Activated T-cell treated with anti-CD3 and anti-CD28 coated beads for 1 hour (primary cell): Measurements from ENCODE around the gene TENT4A.

ENCODE experiments used
- DNase-seq: peaks from one replicate; pipeline ENCODE4 v3.0.0-alpha.2; 2020; ENCODE audit warnings: low read depth

The TENT4A gene

DNA sequence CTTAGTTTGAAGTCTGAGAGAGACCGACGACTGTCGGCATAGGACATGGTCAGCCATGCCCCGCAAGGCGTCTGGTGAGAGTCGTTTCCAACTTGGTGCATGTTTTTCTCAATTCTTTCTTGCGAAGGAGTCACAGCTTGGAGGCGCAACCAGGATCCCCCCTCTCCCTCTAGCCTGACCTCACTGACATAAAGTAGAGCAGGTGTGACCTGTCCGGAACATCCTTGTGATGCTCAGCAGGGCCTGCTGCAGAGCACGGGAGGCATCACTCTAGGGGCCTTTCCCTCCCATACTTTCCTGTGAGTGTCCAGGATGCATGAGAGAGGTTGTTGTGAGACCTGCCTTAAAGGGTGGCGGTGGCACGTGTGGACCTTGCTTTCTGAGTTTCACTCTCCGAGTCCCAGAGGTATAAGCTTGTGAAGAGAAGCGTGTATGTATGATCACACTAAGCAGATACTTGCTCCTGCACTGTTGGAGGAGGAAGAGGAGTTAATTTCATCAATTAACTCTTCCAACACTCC lies 5.0 kb downstream of the TENT4A start:
- DNase-seq = no peak

DNA sequence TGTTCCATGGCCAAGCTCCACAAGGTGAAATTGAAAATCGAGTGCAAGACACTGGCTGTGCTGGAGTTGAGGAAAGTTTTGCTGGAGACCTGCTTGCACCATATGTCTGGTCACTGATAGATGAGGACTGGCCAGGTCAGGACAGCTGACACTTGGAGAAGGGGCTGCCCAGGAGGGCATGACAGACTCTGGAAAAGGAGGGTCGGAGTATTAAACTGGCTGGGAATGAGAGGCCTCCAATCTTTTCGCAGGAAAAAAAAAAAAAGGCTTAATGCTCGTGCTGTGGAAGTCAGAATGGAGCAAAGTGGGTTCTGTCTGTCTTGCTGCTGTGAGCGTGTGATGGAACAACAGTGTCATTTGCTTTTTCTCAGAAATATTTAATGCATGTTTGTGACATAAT lies 5.5 kb downstream of the TENT4A start:
- DNase-seq = no peak

DNA sequence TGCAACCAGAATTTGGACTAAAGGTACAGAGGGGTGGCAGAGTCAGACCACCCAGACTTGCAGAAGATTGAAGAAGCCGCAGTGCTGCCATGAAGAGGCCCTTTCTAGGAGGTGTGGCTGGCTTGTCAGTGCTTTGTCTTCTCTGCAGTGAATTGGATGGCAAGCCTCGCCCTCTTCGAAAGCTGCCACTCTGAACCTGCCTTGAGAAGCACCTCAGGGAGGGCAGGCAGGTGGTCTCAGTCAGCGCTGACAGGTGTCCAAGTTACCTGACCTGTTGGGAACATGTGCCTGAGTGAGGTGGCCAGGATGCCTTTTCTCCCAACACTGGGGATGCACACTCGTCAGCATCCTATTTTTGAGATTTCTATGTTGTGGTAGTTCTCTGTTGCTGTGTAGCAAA lies 6.2 kb downstream of the TENT4A start:
- DNase-seq = no peak

DNA sequence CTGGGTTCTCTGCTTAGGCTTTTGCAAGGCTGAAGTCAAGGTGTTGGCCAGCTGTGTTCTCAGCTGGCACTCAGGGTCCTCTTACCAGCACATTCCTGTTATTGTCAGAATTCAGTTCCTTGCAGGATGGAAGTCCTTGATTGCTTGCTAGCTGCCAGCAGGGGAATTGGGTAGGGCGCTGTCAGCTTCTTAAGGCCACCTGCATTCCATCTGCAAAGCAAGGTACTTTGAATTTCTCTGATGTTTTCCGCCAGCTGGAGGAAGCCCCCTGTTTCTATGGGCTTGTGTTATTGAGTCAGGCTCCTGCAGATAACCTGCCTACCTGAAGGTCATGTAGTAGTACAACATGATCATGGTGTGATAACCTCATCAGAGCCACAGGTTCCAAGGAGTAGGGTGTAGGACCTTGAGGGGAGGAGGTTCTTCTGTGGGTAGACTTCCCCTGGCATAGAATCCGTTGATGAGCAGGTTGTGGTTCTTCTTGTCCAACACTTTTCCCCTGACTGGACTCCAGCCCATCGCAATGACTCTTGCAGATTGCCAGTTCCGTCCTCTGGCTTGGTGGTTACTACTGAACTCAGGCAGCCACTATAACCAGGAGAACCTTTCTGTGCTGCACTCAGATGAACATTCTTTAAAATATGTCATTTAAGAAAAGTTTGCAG lies 6.8 kb downstream of the TENT4A start:
- DNase-seq = no peak

GRCh38 chr5:6720561-6720921 lies 7.3 kb downstream of the TENT4A start:
- no peak for DNase-seq

DNA sequence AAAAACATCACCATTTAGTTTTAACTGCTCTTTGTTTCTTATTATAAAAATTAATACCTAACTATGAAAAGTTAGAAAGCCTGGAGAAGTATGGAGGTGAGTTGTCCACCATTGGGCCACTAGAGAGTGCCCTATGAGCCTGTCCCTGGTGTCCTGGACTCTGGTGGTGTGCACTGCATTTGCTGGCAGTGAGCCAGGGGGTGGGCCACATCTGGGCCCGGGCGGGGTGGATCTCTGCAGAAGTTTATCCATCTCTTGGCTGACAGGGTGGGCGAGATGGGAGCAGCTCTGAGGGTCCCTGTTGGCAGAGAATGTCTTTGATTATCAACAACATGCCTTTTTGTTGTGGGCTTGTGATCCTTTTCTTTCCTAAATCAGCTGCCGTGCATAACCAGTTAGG lies 8.2 kb downstream of the TENT4A start:
- no peak for DNase-seq

DNA sequence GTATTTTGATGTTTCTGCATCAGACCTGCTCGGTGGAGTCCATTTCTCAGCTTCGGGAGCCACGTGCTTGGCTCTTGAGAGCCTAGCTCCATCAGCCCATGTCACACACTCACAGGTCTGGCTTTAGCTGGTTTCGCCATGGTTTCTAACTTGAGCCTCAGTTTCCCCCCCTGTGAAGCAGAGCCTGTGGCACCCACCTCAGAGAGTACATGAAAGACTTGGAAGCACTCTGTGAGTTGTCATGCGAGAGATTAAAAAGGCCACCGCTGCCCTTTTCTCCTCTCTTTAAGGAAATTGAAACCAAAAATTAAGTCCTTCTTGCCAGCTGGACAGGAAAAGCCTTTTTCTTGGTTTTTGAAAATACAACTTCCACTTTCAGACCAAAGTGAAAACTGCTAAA lies 8.8 kb downstream of the TENT4A start:
- DNase-seq = no peak

GRCh38 chr5:6723122-6723815 lies 10.0 kb downstream of the TENT4A start:
- DNase-seq = no peak

GRCh38 chr5:6723816-6724300 lies 10.6 kb downstream of the TENT4A start:
- no peak for DNase-seq

GRCh38 chr5:6724321-6724929 lies 11.2 kb downstream of the TENT4A start:
- DNase-seq = no peak

DNA sequence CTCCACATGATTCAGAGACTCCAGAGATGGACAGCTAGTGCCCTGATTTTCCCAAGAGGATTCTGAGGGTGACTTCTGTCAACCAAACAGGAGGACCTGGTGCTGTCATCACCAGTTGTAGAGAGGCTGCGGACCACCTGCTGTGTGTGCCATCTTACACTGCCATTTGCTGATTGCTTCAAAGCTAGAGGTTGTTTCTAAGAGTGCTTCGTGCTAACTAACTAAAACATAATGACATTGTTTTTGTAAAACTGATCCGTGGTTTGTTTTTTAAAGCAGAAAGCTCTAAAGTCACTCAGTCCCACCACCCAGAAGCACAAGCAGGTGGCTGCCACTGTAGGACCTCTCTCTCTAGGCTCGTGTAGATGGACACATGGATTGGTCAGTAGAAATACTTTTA lies 12.2 kb downstream of the TENT4A start:
- DNase-seq = no peak

- DNase-seq = no peak
Observed at GRCh38 chr5:6726006-6726405, 12.8 kb downstream of the TENT4A start.

DNA sequence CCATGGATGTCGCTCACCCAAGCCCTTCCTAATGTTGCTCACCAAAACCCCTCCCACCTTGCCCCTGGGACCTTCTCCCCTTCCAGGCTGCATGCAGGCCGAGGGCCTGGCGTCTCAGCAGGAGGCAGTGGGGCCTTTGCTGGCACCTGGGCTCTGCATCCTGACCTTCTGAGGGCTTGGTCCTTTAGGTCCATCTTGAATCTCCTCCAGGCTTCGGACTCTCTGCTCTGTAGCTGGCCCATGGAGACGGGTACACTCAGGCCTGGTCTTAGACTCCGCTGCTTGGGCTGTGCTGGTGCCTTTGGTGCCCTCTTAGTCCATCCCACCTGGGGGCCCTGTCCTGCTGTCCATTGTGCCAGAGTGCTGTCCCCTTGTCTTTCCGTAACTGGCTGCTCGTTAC lies 14.0 kb downstream of the TENT4A start:
- DNase-seq = no peak

DNA sequence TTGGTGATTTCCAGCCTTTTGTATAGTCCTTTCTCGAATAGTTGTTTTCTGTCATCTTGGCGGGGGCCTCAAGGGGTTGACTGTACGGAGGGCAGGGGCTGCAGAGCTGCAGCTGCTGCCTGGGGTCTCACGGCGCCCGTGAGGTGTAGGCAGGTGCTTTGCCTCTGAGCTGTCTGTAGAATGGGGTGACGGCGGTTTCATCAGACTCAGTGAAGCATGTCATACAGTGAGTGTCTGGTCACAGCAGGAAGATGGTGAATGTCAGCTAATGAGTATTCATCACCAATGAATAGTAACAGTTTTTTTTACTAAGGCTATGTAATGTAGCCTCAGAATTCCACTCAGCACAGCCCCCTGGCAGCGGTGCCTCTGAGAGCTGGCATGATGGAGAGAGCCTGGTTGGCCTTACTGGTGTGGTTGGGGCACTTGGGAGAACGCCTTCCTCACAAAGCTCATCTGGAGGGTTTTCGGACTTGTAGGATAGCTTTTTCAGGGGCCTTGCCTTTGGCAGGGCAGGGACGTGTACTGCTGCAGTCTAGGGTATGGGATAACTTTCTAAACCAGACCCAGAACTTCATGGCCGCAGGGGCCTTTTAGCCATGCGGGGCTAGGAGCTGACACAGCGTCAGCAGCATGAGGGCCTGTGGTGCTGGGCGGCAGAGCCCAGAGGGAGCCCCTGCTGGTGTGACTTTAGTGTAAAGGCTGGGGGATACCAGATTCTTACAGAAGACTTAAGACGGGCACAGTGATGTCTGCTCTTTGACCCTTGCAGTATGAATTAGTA lies 15.0 kb downstream of the TENT4A start:
- DNase-seq = no peak

- DNase-seq = no peak
Observed at GRCh38 chr5:6728795-6729183, 15.6 kb downstream of the TENT4A start.

DNA sequence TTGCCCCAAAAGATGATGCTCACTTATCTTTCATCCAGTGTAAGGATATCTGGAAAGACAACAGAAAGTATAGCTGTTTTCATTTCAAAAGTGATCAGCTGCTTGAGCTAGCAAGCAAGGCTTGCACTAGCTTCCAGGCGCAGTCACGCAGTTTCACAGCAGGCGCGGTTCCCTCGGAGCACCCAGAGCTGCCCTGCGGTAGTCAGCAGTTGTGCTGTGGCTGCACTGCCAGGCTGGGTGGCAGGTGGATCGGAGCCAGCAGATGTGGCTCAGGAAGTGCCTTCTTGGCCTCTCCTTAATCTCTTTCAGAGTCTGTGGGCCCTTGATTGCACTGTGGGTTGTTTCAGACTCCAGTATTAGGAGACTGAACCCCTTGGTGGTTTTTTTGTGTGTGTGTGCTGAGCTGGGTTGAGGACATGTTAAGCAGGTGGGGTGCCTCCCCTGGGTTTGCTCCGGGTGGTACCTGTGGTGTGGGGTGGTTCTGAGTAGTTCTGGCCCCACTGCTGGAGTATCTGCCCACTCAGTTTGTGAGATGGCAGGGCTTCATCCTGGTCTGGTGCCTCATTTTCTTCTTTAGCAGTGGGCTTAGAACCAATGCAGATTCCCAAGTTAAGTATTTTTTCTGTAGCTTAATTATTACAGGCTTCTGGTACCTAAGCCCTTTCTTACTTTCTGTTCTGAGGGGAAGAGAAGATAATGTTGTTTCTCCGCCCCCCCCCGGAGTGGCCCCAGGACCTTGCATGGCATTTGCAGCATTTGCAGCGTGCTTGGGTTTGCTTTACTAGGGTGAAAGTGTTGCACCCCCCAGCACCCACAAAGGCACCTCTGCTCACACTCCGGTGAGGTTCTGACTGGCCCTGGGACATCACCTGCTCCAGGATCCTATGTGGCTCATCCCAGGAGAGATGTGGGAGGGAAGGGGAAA lies 16.4 kb downstream of the TENT4A start:
- peak; percentile 21 for DNase-seq

DNA sequence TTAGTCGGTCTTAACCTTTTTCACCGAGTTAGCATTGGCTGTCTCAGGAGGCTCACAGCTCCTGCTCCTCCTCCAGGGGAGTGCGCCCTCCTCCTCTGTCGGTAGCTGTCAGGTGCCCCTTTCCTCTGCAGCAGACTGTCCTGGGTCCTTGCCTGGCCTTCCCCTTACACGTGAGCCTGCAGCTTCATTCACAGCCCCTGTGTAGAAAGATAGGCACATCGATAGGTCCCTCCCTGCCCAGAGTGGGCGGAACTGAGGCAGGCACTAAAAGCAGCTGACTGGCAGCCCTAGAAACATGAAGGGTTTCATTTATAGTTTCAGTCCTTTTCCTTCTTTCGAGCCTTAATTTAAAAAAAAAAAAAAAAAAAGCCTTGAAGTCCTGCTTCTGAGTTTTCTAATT lies 17.2 kb downstream of the TENT4A start:
- no peak for DNase-seq

DNA sequence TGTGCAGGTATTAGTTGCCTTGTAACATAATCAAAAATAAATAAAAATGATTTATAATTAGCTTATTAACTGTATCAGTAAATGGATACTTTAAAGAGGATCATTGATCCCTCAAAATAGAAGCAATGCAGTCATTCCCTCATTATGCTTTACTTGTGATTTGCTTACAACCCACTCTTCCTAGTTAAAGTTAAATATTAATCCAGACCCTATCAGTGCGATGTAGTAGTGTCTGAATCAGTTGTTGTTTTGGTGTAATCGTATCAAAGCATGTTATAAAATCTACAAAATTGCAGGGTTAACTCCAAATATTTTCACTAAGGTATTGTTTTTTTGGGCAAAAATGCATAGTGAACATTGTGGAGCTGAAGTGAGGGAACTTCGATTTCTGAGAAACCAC lies 17.6 kb downstream of the TENT4A start:
- no peak for DNase-seq

GRCh38 chr5:6731465-6732237 lies 18.4 kb downstream of the TENT4A start:
- no peak for DNase-seq

- no peak for DNase-seq
Observed at GRCh38 chr5:6732634-6733410, 19.6 kb downstream of the TENT4A start.
